CD4-positive, alpha-beta T cell treated with Interleukin-2 at 100 ng/mL for 4 hours (primary cell): ENCODE data around the gene ALK.

Experiments used
- DNase-seq: peaks from one replicate; pipeline ENCODE4 v3.0.0-alpha.2; 2020; ENCODE audit warnings: low spot score

The ALK gene

GRCh38 chr2:29527947-29528346 is 393.4 kb downstream of the ALK start:
- DNase-seq, result no peak

GRCh38 chr2:29526587-29527586 is 394.5 kb downstream of the ALK start:
- DNase-seq, result no peak

GRCh38 chr2:29525921-29526320 is 395.5 kb downstream of the ALK start:
- no peak for DNase-seq

- DNase-seq, result no peak
Measured at GRCh38 chr2:29524652-29525051, 396.7 kb downstream of the ALK start.

GRCh38 chr2:29522951-29523669 is 398.3 kb downstream of the ALK start:
- no peak for DNase-seq

GRCh38 chr2:29520001-29520400 is 401.4 kb downstream of the ALK start:
- DNase-seq, result no peak

GRCh38 chr2:29519338-29519925 is 402.0 kb downstream of the ALK start:
- no peak for DNase-seq

- no peak for DNase-seq
Measured at GRCh38 chr2:29518646-29519337, 402.6 kb downstream of the ALK start.

GRCh38 chr2:29518010-29518409 is 403.4 kb downstream of the ALK start:
- DNase-seq, result no peak

- DNase-seq, result no peak
Measured at GRCh38 chr2:29517413-29517812, 404.0 kb downstream of the ALK start.

- no peak for DNase-seq
Measured at GRCh38 chr2:29516767-29517166, 404.6 kb downstream of the ALK start.

GRCh38 chr2:29509878-29510277 is 411.5 kb downstream of the ALK start:
- DNase-seq, result no peak

GRCh38 chr2:29509397-29509796 is 412.0 kb downstream of the ALK start:
- no peak for DNase-seq

- no peak for DNase-seq
Measured at GRCh38 chr2:29504746-29505145, 416.6 kb downstream of the ALK start.

GRCh38 chr2:29502460-29502911 is 418.9 kb downstream of the ALK start:
- no peak for DNase-seq

- no peak for DNase-seq
Measured at GRCh38 chr2:29497375-29497774, 424.0 kb downstream of the ALK start.

- no peak for DNase-seq
Measured at GRCh38 chr2:29496198-29496597, 425.2 kb downstream of the ALK start.

- DNase-seq, result no peak
Measured at GRCh38 chr2:29495536-29496060, 425.8 kb downstream of the ALK start.

GRCh38 chr2:29495068-29495467 is 426.3 kb downstream of the ALK start:
- no peak for DNase-seq

GRCh38 chr2:29492701-29493100 is 428.7 kb downstream of the ALK start:
- no peak for DNase-seq

GRCh38 chr2:29490045-29490444 is 431.3 kb downstream of the ALK start:
- no peak for DNase-seq

- no peak for DNase-seq
Measured at GRCh38 chr2:29489568-29489967, 431.8 kb downstream of the ALK start.
